H1 (cell line): ENCODE data around the gene WDR43. TPM values are rescaled to one million over a fixed set of nuclear protein-coding genes. Genes with fewer than 3 reads are reported as not detected.

Source experiments
- CTCF ChIA-PET: fragments of 300-600 bp; sonication (Branson Sonifier 250); formaldehyde crosslinking; loops from one replicate; lab custom pipeline; 2021; ENCODE audit not compliant: partially characterized antibody; lab: Charles Lee
- POLR2A ChIA-PET: fragments of 300-600 bp; sonication (Branson Sonifier 250); formaldehyde crosslinking; loops from one replicate; lab custom pipeline; 2021; ENCODE audit warnings: inconsistent platforms; ENCODE audit not compliant: partially characterized antibody; lab: Charles Lee
- DNase-seq, 2 experiments: peaks; one replicate each; pipeline versions ENCODE4 v3.0.0 to v3.0.0-alpha.2; 2010 to 2022; ENCODE audit warnings: low spot score in 2 of 2, low read depth in 1 of 2, mixed read lengths in 1 of 2
- FAIRE-seq: peaks from 2 replicates; lab custom pipeline; 2011; peaks lifted over from hg19 to GRCh38; lab: Jason Lieb, UNC
- H2AFZ ChIP-seq: 2 replicates; pipeline ENCODE4 v1.8.1; 2012; ENCODE audit warnings: low read length, inconsistent platforms
- H2AK5ac ChIP-seq: 2 replicates; pipeline ENCODE4 v1.6.1; 2013; ENCODE audit warnings: low read depth, low read length
- H2BK120ac ChIP-seq: replicated peaks from 2 replicates; pipeline ENCODE3; 2013; ENCODE audit warnings: low read depth, low read length, inconsistent platforms
- H2BK12ac ChIP-seq: 2 replicates; pipeline ENCODE4 v1.6.1; 2013; ENCODE audit warnings: low read depth, low read length
- H2BK15ac ChIP-seq: 2 replicates; pipeline ENCODE4 v1.6.1; 2013; ENCODE audit warnings: low read length
- H2BK20ac ChIP-seq: 2 replicates; pipeline ENCODE4 v1.6.1; 2013; ENCODE audit warnings: low read length
- H2BK5ac ChIP-seq: 2 replicates; pipeline ENCODE4 v1.6.1; 2013; ENCODE audit warnings: low read depth, low read length
- H3K14ac ChIP-seq: 2 replicates; pipeline ENCODE4 v1.6.1; 2013; ENCODE audit warnings: inconsistent platforms; ENCODE audit not compliant: insufficient read length
- H3K18ac ChIP-seq: 2 replicates; pipeline ENCODE4 v1.6.1; 2013; ENCODE audit warnings: low read length; ENCODE audit errors: extremely low read depth
- H3K23ac ChIP-seq: 2 replicates; pipeline ENCODE4 v1.6.1; 2013; ENCODE audit warnings: inconsistent platforms; ENCODE audit not compliant: insufficient read length
- H3K23me2 ChIP-seq: 2 replicates; pipeline ENCODE4 v1.6.1; 2013; ENCODE audit warnings: low read depth, low read length
- H3K27ac ChIP-seq: 2 replicates; pipeline ENCODE4 v1.6.1; 2011; ENCODE audit warnings: low read depth, low read length, inconsistent platforms
- H3K27me3 ChIP-seq, 4 experiments: replicated peaks in 1 of 4; 1 replicate in 1 of 4; 2 replicates in 3 of 4; pipeline versions ENCODE4 v1.6.1 to v1.8.1; 2011 to 2013; ENCODE audit warnings: low read length in 3 of 4, mild to moderate bottlenecking in 3 of 4, inconsistent platforms in 2 of 4, mixed read lengths in 2 of 4, moderate library complexity in 1 of 4; ENCODE audit not compliant: control insufficient read depth in 3 of 4, insufficient read depth in 3 of 4; ENCODE audit errors: extremely low read depth in 1 of 4
- H3K36me3 ChIP-seq, 4 experiments: 2 replicates each; pipeline versions ENCODE4 v1.6.1 to v1.8.1; 2011 to 2013; ENCODE audit warnings: mild to moderate bottlenecking in 4 of 4, low read length in 3 of 4, moderate library complexity in 2 of 4, control low read depth in 1 of 4, inconsistent platforms in 1 of 4; ENCODE audit not compliant: insufficient read depth in 4 of 4, control insufficient read depth in 2 of 4
- H3K4ac ChIP-seq: replicated peaks from 2 replicates; pipeline ENCODE3; 2013; ENCODE audit warnings: low read length, low read depth, mixed read lengths, inconsistent platforms; ENCODE audit not compliant: insufficient read length
- H3K4me1 ChIP-seq, 4 experiments: replicated peaks in 1 of 4; 1 replicate in 1 of 4; 2 replicates in 3 of 4; pipeline versions ENCODE4 v1.6.1 to v1.8.1; 2011 to 2013; ENCODE audit warnings: low read length in 3 of 4, inconsistent platforms in 2 of 4, mixed read lengths in 1 of 4; ENCODE audit not compliant: insufficient read depth in 4 of 4, control insufficient read depth in 3 of 4
- H3K4me2 ChIP-seq, 2 experiments: 2 replicates each; pipeline versions ENCODE4 v1.6.1 to v1.8.1; 2011 to 2013; ENCODE audit warnings: low read depth in 2 of 2, low read length in 2 of 2, control low read depth in 1 of 2, inconsistent platforms in 1 of 2, mild to moderate bottlenecking in 1 of 2; ENCODE audit not compliant: insufficient read depth in 1 of 2
- H3K4me3 ChIP-seq, 4 experiments: fragments of 200-600, 300-600 bp in 1 of 4; sonication (generic), shearing (Covaris generic), sonication (Bioruptor Twin) in 1 of 4; 2 replicates each; pipeline versions ENCODE4 v1.5.1 to v1.8.1; 2011 to 2016; ENCODE audit warnings: low read length in 4 of 4, low read depth in 3 of 4, control low read depth in 2 of 4, inconsistent platforms in 2 of 4, mild to moderate bottlenecking in 2 of 4, mixed read lengths in 1 of 4, moderate library complexity in 1 of 4; ENCODE audit not compliant: insufficient read depth in 2 of 4; ENCODE audit errors: extremely low read depth in 1 of 4
- H3K56ac ChIP-seq: replicated peaks from 2 replicates; pipeline ENCODE3; 2013; ENCODE audit warnings: low read depth, mild to moderate bottlenecking, mixed read lengths, low read length, inconsistent platforms; ENCODE audit not compliant: insufficient read length
- H3K79me1 ChIP-seq: 2 replicates; pipeline ENCODE4 v1.6.1; 2013; ENCODE audit warnings: low read depth, low read length, control low read depth
- H3K79me2 ChIP-seq, 2 experiments: 2 replicates each; pipeline versions ENCODE4 v1.6.1 to v1.8.1; 2012 to 2013; ENCODE audit warnings: low read length in 2 of 2, mild to moderate bottlenecking in 2 of 2, inconsistent platforms in 1 of 2; ENCODE audit not compliant: insufficient read depth in 2 of 2, control insufficient read depth in 1 of 2
- H3K9ac ChIP-seq, 4 experiments: replicated peaks in 1 of 4; 1 replicate in 1 of 4; 2 replicates in 3 of 4; pipeline versions ENCODE4 v1.6.1 to v1.8.1; 2011 to 2013; ENCODE audit warnings: low read depth in 3 of 4, low read length in 3 of 4, control low read depth in 2 of 4, mild to moderate bottlenecking in 2 of 4, moderate library complexity in 2 of 4, inconsistent platforms in 1 of 4; ENCODE audit errors: extremely low read depth in 1 of 4
- H3K9me3 ChIP-seq, 2 experiments: 2 replicates each; pipeline versions ENCODE4 v1.6.1 to v1.8.1; 2012 to 2013; ENCODE audit warnings: mild to moderate bottlenecking in 2 of 2, moderate library complexity in 2 of 2, control low read depth in 1 of 2, inconsistent platforms in 1 of 2, low read depth in 1 of 2, low read length in 1 of 2, mixed read lengths in 1 of 2; ENCODE audit not compliant: insufficient read depth in 2 of 2
- H4K20me1 ChIP-seq, 2 experiments: replicated peaks in 1 of 2; 2 replicates each; pipeline versions ENCODE3 to v1.8.1; 2011 to 2013; ENCODE audit warnings: inconsistent platforms in 2 of 2, low read length in 2 of 2, mild to moderate bottlenecking in 1 of 2; ENCODE audit not compliant: insufficient read depth in 2 of 2, control insufficient read depth in 1 of 2
- H4K5ac ChIP-seq: 2 replicates; pipeline ENCODE4 v1.6.1; 2013; ENCODE audit warnings: low read length, low read depth, mixed read lengths, inconsistent platforms; ENCODE audit not compliant: insufficient read length
- H4K8ac ChIP-seq: 2 replicates; pipeline ENCODE4 v1.8.0; 2013; ENCODE audit warnings: mild to moderate bottlenecking, moderate library complexity, low read length, inconsistent platforms; ENCODE audit not compliant: insufficient read depth; ENCODE audit errors: extremely low read depth
- H4K91ac ChIP-seq: replicated peaks from 2 replicates; pipeline ENCODE3; 2013; ENCODE audit warnings: low read length, mixed read lengths, inconsistent platforms; ENCODE audit not compliant: insufficient read length
- BACH1 ChIP-seq: IDR thresholded peaks from 2 replicates; pipeline ENCODE4 v1.6.1; 2012; ENCODE audit warnings: low read length, improper control_type of control experiment
- BRCA1 ChIP-seq: IDR thresholded peaks from 2 replicates; pipeline ENCODE4 v1.6.1; 2012; ENCODE audit warnings: low read depth, low read length, improper control_type of control experiment
- CBX5 ChIP-seq: fragments of 300-800, 300-1000 bp; sonication (generic); IDR thresholded peaks from 2 replicates; pipeline ENCODE4 v1.7.1; 2016; ENCODE audit warnings: antibody characterized with exemption, low read length, low read depth
- CHD1 ChIP-seq: IDR thresholded peaks from 2 replicates; pipeline ENCODE4 v1.6.1; 2012; ENCODE audit warnings: low read depth, low read length, improper control_type of control experiment
- EP300 ChIP-seq, 2 experiments: IDR thresholded peaks; 1 replicate in 1 of 2; 2 replicates in 1 of 2; pipeline ENCODE4 v1.6.1; 2011 to 2012; ENCODE audit warnings: low read depth in 2 of 2, low read length in 2 of 2, mild to moderate bottlenecking in 2 of 2, borderline replicate concordance in 1 of 2, inconsistent platforms in 1 of 2, moderate library complexity in 1 of 2
- JUND ChIP-seq: IDR thresholded peaks from 2 replicates; pipeline ENCODE4 v1.6.1; 2011; ENCODE audit warnings: mild to moderate bottlenecking, improper control_type of control experiment, low read length
- POLR2AphosphoS5 ChIP-seq: IDR thresholded peaks from 2 replicates; pipeline ENCODE4 v1.6.1; 2011; ENCODE audit warnings: low read depth, low read length
- RNF2 ChIP-seq: fragments of 200-900, 300-1000 bp; sonication (generic); IDR thresholded peaks from 2 replicates; pipeline ENCODE4 v1.7.1; 2016; ENCODE audit warnings: borderline replicate concordance, low read depth, mild to moderate bottlenecking, antibody characterized with exemption, low read length; ENCODE audit not compliant: poor library complexity, severe bottlenecking; ENCODE audit errors: missing control alignments
- SP2 ChIP-seq: IDR thresholded peaks from 2 replicates; pipeline ENCODE4 v1.6.1; 2012; ENCODE audit warnings: mild to moderate bottlenecking, low read length, inconsistent platforms
- SRF ChIP-seq: IDR thresholded peaks from 2 replicates; pipeline ENCODE4 v1.6.1; 2011; ENCODE audit warnings: mild to moderate bottlenecking, low read depth, low read length, moderate library complexity
- TCF12 ChIP-seq: IDR thresholded peaks from 2 replicates; pipeline ENCODE4 v1.6.1; 2011; ENCODE audit warnings: low read depth, mild to moderate bottlenecking, low read length
- USF2 ChIP-seq: IDR thresholded peaks from 2 replicates; pipeline ENCODE4 v1.6.1; 2011; ENCODE audit warnings: low read length, improper control_type of control experiment
- WGBS, 2 experiments: shearing (Covaris generic) in 1 of 2; methylation state at CpG; one replicate each; pipeline versions ENCODE4 v1.1.6 to v1.1.7; 2013 to 2015; ENCODE audit warnings: low lambda C conversion rate in 2 of 2, mixed read lengths in 2 of 2, inconsistent platforms in 1 of 2, low coverage in 1 of 2, missing lambda C conversion rate in 1 of 2; ENCODE audit not compliant: insufficient replicate concordance in 2 of 2, insufficient coverage in 1 of 2, insufficient read length in 1 of 2; ENCODE audit errors: extremely low coverage in 1 of 2, missing lambda C conversion rate in 1 of 2; 5-methylcytosine and 5-hydroxymethylcytosine counted together
- polyA plus RNA-seq, 7 experiments: library from polyadenylated mRNA; depleted of rRNA in 3 of 7; stranded (reverse) in 5 of 7; unstranded in 2 of 7; fragments of >200 nt in 5 of 7; fragments of 200-250 nt in 2 of 7; gene quantifications; 1 replicate in 5 of 7; 2 replicates in 1 of 7; 4 replicates in 1 of 7; pipeline versions ENCODE4 v1.2.1 to v1.2.3, GENCODE V29; 2011 to 2013; ENCODE audit warnings: missing spikeins in 2 of 7, mixed read lengths in 2 of 7
- total RNA-seq: library from RNA; stranded (reverse); fragmentation: NEBNext Ultra II Directional; extraction: Animal tissue kit (Norgen Biotek cat#: 25700); gene quantifications from 2 replicates; pipeline ENCODE4 v1.2.1, GENCODE V29; 2021

WDR43 gene
- total and polyA plus RNA-seq, 2 of the 8 experiments (the other 6 are each of a cell fraction or from before 2014, with no cell fraction given) = 57.8 to 142 TPM

- H2AFZ ChIP-seq = 0 out of 2 replicates have a peak overlapping the region, but pooled peaks have one; percentile 36
- peaks cover 0 to 3% of the 10 kb centered on the region in 2 experiments for H4K20me1 ChIP-seq
- peak overlapping the region in 2 of 4 experiments; percentile 11 to 40; a peak in 4 of 8 replicates for H3K4me3 ChIP-seq
- no peak overlapping the region for H2AK5ac ChIP-seq
- H3K23me2 ChIP-seq = no peaks in the 10 kb centered on the region
- no peaks in the 10 kb centered on the region for H3K79me2 ChIP-seq
- POLR2A ChIA-PET = interaction anchor here (0.5 to 0.6 kb wide), 3 partner anchors 58 to 1008 kb away, joined by 3 read pairs; no protein-coding TSS in a partner anchor
- H2BK20ac ChIP-seq = no peak overlapping the region
- DNase-seq = peak; percentile 51 to 69
- no peaks in the 10 kb centered on the region for H3K79me1 ChIP-seq
- no peak overlapping the region for H2BK120ac ChIP-seq
- H3K18ac ChIP-seq = no peak overlapping the region
- no peak overlapping the region for H4K8ac ChIP-seq
- no peak overlapping the region for H2BK5ac ChIP-seq
- no peak overlapping the region for H2BK12ac ChIP-seq
- no peak overlapping the region for H3K14ac ChIP-seq
- no peaks in the 10 kb centered on the region for H3K27me3 ChIP-seq
- H3K4me1 ChIP-seq = peaks cover 4 to 10% (median 7%) of the 10 kb centered on the region in 4 experiments; a peak in 6 of 7 replicates
- H3K9me3 ChIP-seq = no peaks in the 10 kb centered on the region
- H3K23ac ChIP-seq = no peak overlapping the region
- no peak overlapping the region for H3K27ac ChIP-seq
- H2BK15ac ChIP-seq = no peak overlapping the region
- no peaks in the 10 kb centered on the region for H3K36me3 ChIP-seq
- H3K56ac ChIP-seq = no peak overlapping the region
- no peak overlapping the region for H4K5ac ChIP-seq
- H3K4me2 ChIP-seq = peak overlapping the region; percentile 12 to 51; a peak in 3 of 4 replicates
- H3K4ac ChIP-seq = no peak overlapping the region
- WGBS, 2 experiments = 27% methylated on average over 11 of the region's 11 CpGs; no CpG with 5 or more reads in 1 of the 2 experiments
- no peak overlapping the region for H4K91ac ChIP-seq
- CTCF ChIA-PET = interaction anchor here (0.6 to 1.9 kb wide), 10 partner anchors 17 to 269 kb away, joined by 3 to 7 read pairs (median 4); no protein-coding TSS in a partner anchor
- peak; percentile 66 for FAIRE-seq
- H3K9ac ChIP-seq = no peak overlapping the region
- TF ChIP-seq JUND (no peak), SP2 (no peak), RNF2 (no peak), POLR2AphosphoS5 (no peak), CHD1 (no peak), USF2 (peak; percentile 91), EP300 (IDR thresholded peaks at IDR 0.05; ENCODE audit: borderline replicate concordance in 1 of 2, low read depth in 2 of 2, low read length in 2 of 2) (no peak), BRCA1 (no peak), CBX5 (no peak), BACH1 (no peak), TCF12 (no peak), SRF (no peak)
These were observed 62.0 kb downstream of the WDR43 start for GRCh38 chr2:28956415-28956826.
